GM21786 (cell line): Measurements from ENCODE around the gene GPRIN2.
"Not testable (repeated sequence)": the region's sequence is repeated elsewhere in the genome, so short reads cannot be mapped to it uniquely, and the experiment has no call there.

Experiments used
- ATAC-seq: cut with Tn5 transposase; IDR thresholded peaks from one replicate; pipeline ENCODE4 v1.9.1; 2021; ENCODE audit not compliant: unreplicated experiment

GPRIN2 gene

GRCh38 chr10:46538717-46539426, 17.6 kb downstream of the GPRIN2 start:
- no peak for ATAC-seq

GRCh38 chr10:46538155-46538554, 18.3 kb downstream of the GPRIN2 start:
- ATAC-seq = no peak

GRCh38 chr10:46537309-46537708, 19.1 kb downstream of the GPRIN2 start:
- ATAC-seq = no peak

GRCh38 chr10:46536781-46537180, 19.7 kb downstream of the GPRIN2 start:
- ATAC-seq = no peak

GRCh38 chr10:46536171-46536570, 20.3 kb downstream of the GPRIN2 start:
- no peak for ATAC-seq

- no peak for ATAC-seq
Measured at GRCh38 chr10:46534828-46535524, 21.5 kb downstream of the GPRIN2 start.

GRCh38 chr10:46532256-46532655, 24.2 kb downstream of the GPRIN2 start:
- not testable (repeated sequence) for ATAC-seq

- ATAC-seq = no peak
Measured at GRCh38 chr10:46530249-46531186, 25.9 kb downstream of the GPRIN2 start.

GRCh38 chr10:46529742-46530141, 26.7 kb downstream of the GPRIN2 start:
- not testable (repeated sequence) for ATAC-seq

GRCh38 chr10:46528675-46529615, 27.5 kb downstream of the GPRIN2 start:
- no peak for ATAC-seq

- no peak for ATAC-seq
Measured at GRCh38 chr10:46528171-46528671, 28.2 kb downstream of the GPRIN2 start.

GRCh38 chr10:46527241-46527811, 29.1 kb downstream of the GPRIN2 start:
- ATAC-seq = no peak

- ATAC-seq = no peak
Measured at GRCh38 chr10:46526682-46527038, 29.8 kb downstream of the GPRIN2 start.

GRCh38 chr10:46525824-46526681, 30.4 kb downstream of the GPRIN2 start:
- ATAC-seq = no peak

GRCh38 chr10:46525177-46525823, 31.2 kb downstream of the GPRIN2 start:
- no peak for ATAC-seq

GRCh38 chr10:46524472-46525176, 31.8 kb downstream of the GPRIN2 start:
- ATAC-seq = no peak

- no peak for ATAC-seq
Measured at GRCh38 chr10:46523962-46524471, 32.4 kb downstream of the GPRIN2 start.
